Measurements from ENCODE around the gene EXOSC6.
"Not testable (repeated sequence)": the region's sequence is repeated elsewhere in the genome, so short reads cannot be mapped to it uniquely, and the experiment has no call there.

GRCh38 chr16:70226024-70226423 lies 25.7 kb downstream of the EXOSC6 start:
- TF ChIP-seq CTCF, POLR2A (IDR thresholded peaks at IDR 0.05): not testable (repeated sequence)
